Measurements from ENCODE around the gene KCNH2. TPM values are rescaled to one million over a fixed set of nuclear protein-coding genes. Genes with fewer than 3 reads are reported as not detected.

Gene KCNH2
- total RNA-seq, 2 experiments from 2014 or later, result 0.34 to 0.45 TPM

DNA sequence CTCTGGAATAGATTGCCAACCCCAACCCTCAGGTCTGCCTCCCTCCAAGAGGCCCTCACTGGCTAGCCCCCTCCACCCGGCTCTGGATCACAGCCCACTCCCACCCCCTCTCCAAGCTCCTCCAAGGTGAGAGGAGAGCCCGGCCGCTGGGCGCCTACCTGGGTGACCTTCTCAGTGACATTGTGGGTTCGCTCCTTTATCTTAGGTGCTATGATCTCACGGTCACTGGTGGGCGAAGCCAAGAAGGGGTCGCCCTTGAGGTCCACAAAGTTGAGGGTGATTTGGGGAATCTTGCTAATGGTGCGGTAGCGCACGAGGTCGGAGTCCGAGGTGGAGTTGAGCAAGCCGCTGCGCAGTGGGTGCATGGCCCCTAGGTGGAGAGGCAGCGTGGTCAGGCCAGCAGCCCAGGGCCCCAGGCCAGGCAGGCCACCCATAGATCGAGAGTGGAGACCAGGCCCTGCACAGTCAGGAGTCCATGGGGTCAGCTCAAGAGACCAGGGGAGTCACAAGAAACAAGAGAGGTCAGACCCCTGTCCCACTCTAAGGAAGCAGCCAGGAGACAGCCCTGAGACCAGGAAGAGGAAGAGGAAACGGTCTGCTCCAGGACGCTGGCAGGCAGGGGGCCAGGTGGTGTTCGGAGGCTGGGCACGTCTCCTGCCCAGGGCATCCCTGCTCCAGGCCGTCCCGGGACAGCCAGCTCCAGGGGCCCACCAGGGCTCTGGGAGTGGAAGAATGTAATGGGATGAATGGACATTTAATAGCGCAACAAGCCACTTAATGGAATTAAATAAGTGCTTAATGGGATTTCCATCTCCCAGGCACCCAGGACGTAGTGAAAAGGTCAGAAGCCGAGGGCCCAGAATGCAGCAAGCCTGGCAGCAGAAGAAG, 20.7 kb downstream of the KCNH2 start:
- peaks cover 31% of the 10 kb centered on the region for H3K27me3 Mint-ChIP-seq
- ChIA-PET CTCF (interaction anchor here (0.8 to 1.6 kb wide), 3 partner anchors 28 to 61 kb away, joined by 3 read pairs; no protein-coding TSS in a partner anchor), POLR2A (no interaction called here)
- H3K36me3 Mint-ChIP-seq, result no peaks in the 10 kb centered on the region
- intact Hi-C loops (cut with micrococcal nuclease), result no loop called here
- H3K4me1 Mint-ChIP-seq (ENCODE audit: low read depth), result peaks cover 8% of the 10 kb centered on the region
- no peak for DNase-seq
- no peak overlapping the region for H3K27ac Mint-ChIP-seq
- no peak overlapping the region for H3K4me3 Mint-ChIP-seq
- no peaks in the 10 kb centered on the region for H3K9me3 Mint-ChIP-seq

DNA sequence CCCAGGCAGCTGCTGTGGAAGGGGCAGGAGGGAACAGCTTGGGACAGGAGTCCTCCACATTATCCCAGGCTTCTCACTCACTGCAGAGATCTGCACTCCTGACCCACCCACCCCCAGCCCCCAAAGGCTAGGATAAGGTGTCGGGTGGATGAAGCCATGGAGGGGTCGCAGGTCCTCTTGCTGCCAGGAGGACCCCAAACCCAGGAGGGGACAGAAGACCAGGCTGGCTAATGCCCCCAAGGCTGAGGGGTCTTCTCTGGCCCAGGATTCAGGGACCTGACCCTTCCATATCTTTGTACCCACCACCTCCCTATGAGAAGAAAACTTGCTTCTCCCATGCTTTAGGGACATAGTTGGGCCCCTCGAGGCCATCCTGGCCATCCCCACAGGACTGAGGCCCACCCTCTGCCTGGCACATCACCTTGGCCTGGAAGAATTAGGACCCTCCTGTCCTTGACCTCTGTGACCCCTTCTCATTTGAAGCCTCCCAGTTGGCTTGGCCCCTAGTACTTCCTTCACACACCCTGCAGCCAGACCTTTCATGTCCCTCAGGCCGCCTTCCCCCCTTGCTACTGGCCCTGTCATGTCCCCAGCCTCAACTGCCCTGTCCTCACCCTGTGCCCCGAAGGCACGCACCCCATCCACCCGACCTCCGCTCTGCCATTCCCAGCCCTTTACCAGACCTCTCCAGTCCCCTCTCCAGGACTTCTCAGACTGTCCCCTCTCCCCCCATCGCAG, 21.6 kb downstream of the KCNH2 start:
- H3K27me3 Mint-ChIP-seq, result peaks cover 31% of the 10 kb centered on the region
- ChIA-PET POLR2A (no interaction called here), CTCF (interaction anchor here (0.8 to 1.6 kb wide), 2 partner anchors 29 to 59 kb away, joined by 3 read pairs; no protein-coding TSS in a partner anchor)
- no peak overlapping the region for H3K4me3 Mint-ChIP-seq
- no peak for DNase-seq
- no peak overlapping the region for H3K27ac Mint-ChIP-seq
- peaks cover under 1% of the 10 kb centered on the region for H3K36me3 Mint-ChIP-seq
- peaks cover 8% of the 10 kb centered on the region for H3K4me1 Mint-ChIP-seq (ENCODE audit: low read depth)
- H3K9me3 Mint-ChIP-seq, result no peaks in the 10 kb centered on the region
- intact Hi-C loops (cut with micrococcal nuclease), result no loop called here

DNA sequence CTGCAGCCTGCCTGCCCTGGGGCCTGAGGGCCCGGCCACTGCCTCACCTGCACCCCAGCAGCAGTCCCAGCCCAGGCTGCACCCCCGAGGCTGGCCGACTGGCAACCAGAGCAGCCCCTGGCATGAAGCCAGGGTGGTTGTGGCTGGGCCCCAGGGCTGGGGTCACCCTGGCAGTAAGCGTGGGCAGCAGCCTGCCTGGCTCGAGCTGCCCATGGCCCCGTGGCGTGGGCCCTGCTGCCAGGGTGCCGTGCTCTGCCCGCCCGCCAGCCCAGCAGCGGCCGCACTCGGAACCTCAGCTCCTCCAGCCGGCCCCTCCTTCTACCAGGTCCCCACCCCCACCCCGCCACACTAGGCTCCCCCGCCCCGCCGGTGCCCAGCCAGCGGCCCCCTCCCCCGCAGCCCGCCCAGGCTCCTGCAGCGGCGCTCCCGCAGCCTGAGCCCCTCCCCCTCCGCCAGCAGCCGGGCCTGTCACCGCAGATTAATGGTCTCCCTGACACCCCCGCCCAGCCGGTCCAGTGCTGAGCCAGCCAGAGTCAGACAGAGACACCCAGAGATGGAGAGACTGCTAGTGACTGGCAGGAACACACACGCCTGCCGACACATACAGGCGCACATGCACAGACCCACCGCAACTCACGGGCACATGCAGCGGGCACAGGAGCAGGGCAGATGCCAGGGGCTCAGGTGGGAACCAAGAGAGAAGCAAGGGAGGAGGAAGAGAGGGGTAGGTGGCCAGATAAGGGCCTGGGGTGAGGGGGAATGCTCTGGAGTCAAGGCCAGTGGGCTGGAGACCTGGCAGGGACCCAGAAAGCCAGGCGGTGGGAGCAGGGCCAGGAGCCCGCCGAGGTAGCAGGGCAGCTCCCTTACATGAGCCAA, 22.4 kb downstream of the KCNH2 start:
- ChIA-PET CTCF (interaction anchor here (0.8 kb wide), 1 partner anchor 30 kb away, joined by 3 read pairs; no protein-coding TSS in a partner anchor), POLR2A (no interaction called here)
- intact Hi-C loops (cut with micrococcal nuclease), result no loop called here
- peaks cover 2% of the 10 kb centered on the region for H3K36me3 Mint-ChIP-seq
- no peak overlapping the region for H3K27ac Mint-ChIP-seq
- no peak overlapping the region for H3K4me3 Mint-ChIP-seq
- DNase-seq, result no peak
- H3K27me3 Mint-ChIP-seq, result peaks cover 29% of the 10 kb centered on the region
- peaks cover 8% of the 10 kb centered on the region for H3K4me1 Mint-ChIP-seq (ENCODE audit: low read depth)
- H3K9me3 Mint-ChIP-seq, result no peaks in the 10 kb centered on the region

DNA sequence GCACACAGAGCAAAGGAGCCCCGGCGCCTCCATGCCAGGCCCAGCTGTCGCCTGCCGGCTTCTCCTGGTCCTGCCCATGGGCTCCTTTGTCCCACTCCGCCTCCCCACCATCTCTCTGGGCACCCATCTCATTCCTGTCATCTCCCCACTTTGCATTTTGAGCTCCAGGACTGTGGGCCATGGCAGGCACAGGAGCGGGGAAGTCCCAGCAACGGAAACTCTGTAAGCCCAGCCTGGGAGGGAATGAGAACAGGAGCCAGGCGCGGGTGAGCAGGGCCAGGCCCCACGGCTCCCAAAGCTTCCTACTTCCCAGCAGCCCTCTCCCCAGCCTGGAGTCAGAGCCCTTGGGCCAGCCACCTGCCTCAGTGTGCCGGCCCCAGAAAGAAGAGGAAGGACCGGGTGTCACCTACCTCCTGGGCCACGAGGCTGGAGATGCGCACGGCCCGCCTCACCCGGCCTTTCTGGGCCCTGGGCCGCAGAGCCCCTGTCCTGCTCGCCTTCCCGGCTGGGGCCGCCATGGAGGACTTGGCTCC, 23.1 kb downstream of the KCNH2 start:
- DNase-seq, result no peak
- CTCF ChIA-PET, result no interaction called here
- POLR2A ChIA-PET, result no interaction called here
- Mint-ChIP-seq H3K4me1 (ENCODE audit: low read depth) (peaks cover 8% of the 10 kb centered on the region), H3K27ac (no peak overlapping the region), H3K9me3 (no peaks in the 10 kb centered on the region), H3K36me3 (peaks cover 2% of the 10 kb centered on the region), H3K27me3 (peaks cover 25% of the 10 kb centered on the region), H3K4me3 (no peak overlapping the region)
- intact Hi-C loops (cut with micrococcal nuclease), result no loop called here

DNA sequence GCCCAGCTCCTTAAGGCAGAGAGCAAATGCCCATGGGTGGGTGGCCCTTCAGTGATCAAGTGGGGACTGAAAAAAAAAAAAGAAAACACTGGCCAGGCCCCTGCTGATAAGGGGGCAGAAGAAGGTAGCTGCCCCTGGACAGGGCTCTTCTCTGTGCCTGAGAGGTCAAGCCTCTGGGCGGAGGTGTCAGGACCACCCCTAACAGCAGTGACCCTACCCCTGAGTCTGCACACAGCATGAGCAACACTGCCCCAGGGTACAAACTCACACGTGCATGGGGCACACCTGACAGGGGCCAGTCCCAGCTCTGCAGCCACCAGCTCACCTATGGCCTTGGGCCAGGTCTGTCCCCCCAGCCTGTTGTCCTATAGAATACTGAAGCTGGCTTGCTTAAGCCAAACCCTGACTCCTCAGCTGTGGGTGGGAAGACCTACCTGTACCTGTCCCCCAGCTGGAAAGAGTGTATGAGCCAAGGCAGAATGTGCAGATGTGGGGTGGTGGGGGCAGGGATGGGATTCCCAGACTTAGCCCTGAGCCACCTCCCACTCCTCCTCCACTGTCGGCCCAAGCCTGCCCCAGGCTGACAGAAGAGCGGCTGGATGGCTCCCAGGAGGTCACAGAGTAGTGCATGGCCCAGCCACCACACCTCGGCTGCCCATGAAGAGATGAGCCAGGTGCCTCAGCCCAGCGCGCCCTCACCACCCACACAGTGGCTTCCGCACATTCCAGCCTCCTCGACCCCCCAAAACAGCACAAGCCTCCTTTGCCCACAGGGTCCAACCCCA, 23.7 kb downstream of the KCNH2 start:
- POLR2A ChIA-PET, result interaction anchor here (0.7 to 0.8 kb wide), 2 partner anchors 12 to 181 kb away, joined by 3 read pairs; no protein-coding TSS in a partner anchor
- peaks cover 4% of the 10 kb centered on the region for H3K4me1 Mint-ChIP-seq (ENCODE audit: low read depth)
- no peak overlapping the region for H3K4me3 Mint-ChIP-seq
- CTCF ChIA-PET, result interaction anchor here (0.7 kb wide), 1 partner anchor 31 kb away, joined by 3 read pairs; no protein-coding TSS in a partner anchor
- H3K36me3 Mint-ChIP-seq, result peaks cover 2% of the 10 kb centered on the region
- intact Hi-C loops (cut with micrococcal nuclease), result no loop called here
- no peak overlapping the region for H3K27ac Mint-ChIP-seq
- H3K27me3 Mint-ChIP-seq, result peaks cover 21% of the 10 kb centered on the region
- no peak for DNase-seq
- no peaks in the 10 kb centered on the region for H3K9me3 Mint-ChIP-seq

DNA sequence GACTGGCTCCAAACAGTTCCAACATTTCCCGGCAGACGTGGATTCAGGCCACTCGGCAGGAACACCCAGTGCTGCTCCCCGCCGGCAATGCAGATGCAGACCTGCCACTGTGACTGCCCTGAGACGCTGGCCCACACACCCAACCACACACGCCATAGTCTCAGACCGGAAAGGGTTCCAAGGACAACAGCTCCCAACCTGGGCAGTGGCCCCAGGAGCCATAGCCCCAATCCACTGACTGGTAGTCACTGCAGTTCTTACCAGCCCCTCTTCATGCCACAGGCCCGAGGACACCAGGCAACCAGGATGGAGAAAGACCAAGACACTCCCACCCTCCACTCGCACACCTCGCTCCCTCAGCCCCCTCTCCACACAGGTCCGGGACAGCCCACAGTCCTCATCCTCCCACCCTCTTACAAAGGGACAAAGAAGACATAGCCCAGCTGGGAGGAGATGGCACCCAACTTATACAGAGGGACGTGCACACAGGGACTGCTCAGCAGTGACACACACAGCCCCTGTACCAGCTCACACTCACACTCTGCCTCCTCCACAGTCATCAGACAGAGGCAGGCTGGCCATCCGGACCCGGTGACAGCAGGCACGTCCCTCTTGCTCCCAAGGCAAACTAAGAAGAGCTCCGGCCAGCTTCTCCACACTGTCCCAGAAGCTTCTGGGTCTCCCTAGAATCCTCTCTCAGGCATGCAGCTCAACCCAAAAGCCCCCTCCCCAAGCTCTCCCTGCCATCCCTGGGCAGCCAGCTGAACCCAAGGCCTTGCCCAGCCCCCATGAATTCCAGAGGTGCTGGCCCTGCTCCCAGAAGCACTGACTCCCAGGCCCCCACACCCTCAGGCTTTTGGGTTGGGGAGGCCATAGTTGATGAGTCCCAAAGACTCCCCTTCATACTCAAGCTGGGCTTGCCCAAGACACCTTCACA, 24.8 kb downstream of the KCNH2 start:
- H3K27ac Mint-ChIP-seq, result no peak overlapping the region
- peaks cover 2% of the 10 kb centered on the region for H3K4me1 Mint-ChIP-seq (ENCODE audit: low read depth)
- peaks cover 16% of the 10 kb centered on the region for H3K27me3 Mint-ChIP-seq
- intact Hi-C loops (cut with micrococcal nuclease), result no loop called here
- no peak overlapping the region for H3K4me3 Mint-ChIP-seq
- ChIA-PET POLR2A (interaction anchor here (0.8 kb wide), 1 partner anchor 11 kb away, joined by 3 read pairs; no protein-coding TSS in a partner anchor), CTCF (interaction anchor here (1.3 kb wide), 1 partner anchor 55 kb away, joined by 4 read pairs; no protein-coding TSS in a partner anchor)
- no peaks in the 10 kb centered on the region for H3K9me3 Mint-ChIP-seq
- peaks cover 2% of the 10 kb centered on the region for H3K36me3 Mint-ChIP-seq
- no peak for DNase-seq

DNA sequence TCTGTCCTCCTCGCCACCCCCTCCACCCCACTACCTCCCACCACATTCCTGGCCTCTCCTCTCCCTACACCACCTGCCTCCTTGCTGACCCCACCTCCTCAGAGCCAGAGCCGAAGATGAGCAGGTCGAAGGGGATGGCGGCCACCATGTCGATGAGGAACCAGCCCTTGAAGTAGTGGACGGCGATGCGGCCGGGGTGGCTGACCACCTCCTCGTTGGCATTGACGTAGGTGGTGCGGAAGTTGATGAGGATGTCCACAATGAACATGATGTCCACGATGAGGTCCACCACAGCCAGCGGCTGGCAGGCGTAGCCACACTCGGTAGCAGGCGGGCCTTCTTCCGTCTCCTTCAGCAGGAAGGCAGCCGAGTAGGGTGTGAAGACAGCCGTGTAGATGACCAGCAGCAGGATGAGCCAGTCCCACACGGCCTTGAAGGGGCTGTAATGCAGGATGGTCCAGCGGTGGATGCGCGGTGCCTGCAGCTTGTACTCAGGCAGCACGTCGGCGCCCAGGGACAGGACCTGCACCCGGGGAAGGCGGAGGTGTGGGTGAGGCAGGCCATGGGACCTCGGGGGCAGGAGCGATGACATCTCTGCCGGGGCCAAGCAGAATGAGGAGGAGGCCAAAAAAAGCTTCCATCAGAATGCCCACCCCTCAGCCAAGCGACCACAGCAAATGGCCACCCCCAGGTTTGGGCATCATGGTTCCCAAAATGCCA, 25.6 kb downstream of the KCNH2 start:
- peaks cover 2% of the 10 kb centered on the region for H3K4me1 Mint-ChIP-seq (ENCODE audit: low read depth)
- no peak overlapping the region for H3K4me3 Mint-ChIP-seq
- ChIA-PET CTCF (interaction anchor here (1.3 kb wide), 1 partner anchor 54 kb away, joined by 4 read pairs; no protein-coding TSS in a partner anchor), POLR2A (no interaction called here)
- intact Hi-C loops (cut with micrococcal nuclease), result no loop called here
- no peak overlapping the region for H3K27ac Mint-ChIP-seq
- peaks cover 18% of the 10 kb centered on the region for H3K27me3 Mint-ChIP-seq
- no peaks in the 10 kb centered on the region for H3K9me3 Mint-ChIP-seq
- no peak for DNase-seq
- peaks cover 2% of the 10 kb centered on the region for H3K36me3 Mint-ChIP-seq

DNA sequence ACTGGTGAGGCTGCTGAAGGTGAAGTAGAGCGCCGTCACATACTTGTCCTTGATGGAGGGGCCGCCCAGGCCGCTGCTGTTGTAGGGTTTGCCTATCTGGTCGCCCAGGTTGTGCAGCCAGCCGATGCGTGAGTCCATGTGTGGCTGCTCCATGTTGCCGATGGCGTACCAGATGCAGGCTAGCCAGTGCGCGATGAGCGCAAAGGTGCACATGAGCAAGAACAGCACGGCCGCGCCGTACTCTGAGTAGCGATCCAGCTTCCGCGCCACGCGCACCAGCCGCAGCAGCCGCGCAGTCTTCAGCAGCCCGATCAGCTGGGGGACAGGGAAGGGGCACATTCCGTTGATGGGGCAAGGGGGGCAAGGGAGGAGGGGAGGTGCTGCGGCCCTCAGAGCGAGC, 26.6 kb downstream of the KCNH2 start:
- H3K27me3 Mint-ChIP-seq, result peaks cover 10% of the 10 kb centered on the region
- H3K27ac Mint-ChIP-seq, result no peak overlapping the region
- H3K4me3 Mint-ChIP-seq, result no peak overlapping the region
- H3K9me3 Mint-ChIP-seq, result no peaks in the 10 kb centered on the region
- H3K4me1 Mint-ChIP-seq (ENCODE audit: low read depth), result peaks cover 2% of the 10 kb centered on the region
- ChIA-PET CTCF (no interaction called here), POLR2A (no interaction called here)
- intact Hi-C loops (cut with micrococcal nuclease), result no loop called here
- DNase-seq, result no peak
- H3K36me3 Mint-ChIP-seq, result peaks cover 2% of the 10 kb centered on the region

DNA sequence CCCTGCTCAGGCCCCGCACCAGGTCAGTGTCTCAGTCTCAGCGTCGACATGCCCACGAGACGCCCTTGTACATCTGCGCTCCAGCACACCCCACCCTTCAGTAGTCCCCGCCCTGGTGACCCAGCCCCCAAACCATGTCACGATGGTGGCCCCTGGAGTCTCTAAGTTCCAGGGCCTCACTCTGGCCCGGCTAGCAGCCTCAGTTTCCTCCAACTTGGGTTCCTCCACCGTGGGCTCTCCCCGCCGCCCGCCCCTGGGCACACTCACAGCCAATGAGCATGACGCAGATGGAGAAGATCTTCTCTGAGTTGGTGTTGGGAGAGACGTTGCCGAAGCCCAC, 27.0 kb downstream of the KCNH2 start:
- Mint-ChIP-seq H3K9me3 (no peaks in the 10 kb centered on the region), H3K4me3 (no peak overlapping the region), H3K36me3 (peaks cover 2% of the 10 kb centered on the region), H3K27ac (no peak overlapping the region), H3K27me3 (peaks cover 10% of the 10 kb centered on the region), H3K4me1 (ENCODE audit: low read depth) (peaks cover 2% of the 10 kb centered on the region)
- intact Hi-C loops (cut with micrococcal nuclease), result no loop called here
- ChIA-PET CTCF (no interaction called here), POLR2A (no interaction called here)
- no peak for DNase-seq

All from activated CD4-positive, alpha-beta memory T cell treated with anti-CD3 and anti-CD28 coated beads for 36 hours (primary cell).